ENCODE data around the gene SHC4. TPM values are rescaled to one million over a fixed set of nuclear protein-coding genes. Genes with fewer than 3 reads are reported as not detected.

The SHC4 gene
- polyA plus RNA-seq, 1 donor (not counting 4 experiments of a cell fraction or from before 2014, with no cell fraction given) = 0.94 TPM

DNA sequence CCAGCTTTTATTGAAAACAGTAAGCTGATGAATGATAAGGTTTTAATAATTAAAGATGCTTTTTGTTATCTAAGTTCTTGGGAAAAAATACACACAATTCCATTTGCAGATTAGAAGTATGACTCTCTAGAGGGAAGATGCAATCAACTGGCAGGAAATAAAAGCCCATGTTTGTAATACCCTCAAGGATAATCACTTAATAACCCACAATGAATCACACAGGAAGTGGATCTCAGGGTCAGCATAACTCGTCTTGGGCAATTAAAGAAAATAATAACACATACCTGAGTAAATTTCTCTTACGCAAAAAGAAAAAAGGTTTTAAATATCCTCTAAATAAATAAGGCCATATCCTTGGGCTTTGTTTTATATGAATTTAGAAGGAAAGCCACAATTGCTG is 95.2 kb downstream of the SHC4 start:
- peak overlapping the region in 1 of 3 experiments; percentile 32 for H3K4me3 ChIP-seq (ENCODE audit: control insufficient read depth in 2 of 3, extremely low read depth in 1 of 3, insufficient read depth in 2 of 3, low read depth in 1 of 3, low read length in 3 of 3)
- no peaks in the 10 kb centered on the region for H3K9me3 ChIP-seq (ENCODE audit: control insufficient read depth, low read depth, low read length)
- no peaks in the 10 kb centered on the region for H3K9me1 ChIP-seq (ENCODE audit: control insufficient read depth, extremely low read depth, insufficient read depth, low read length)
- no peaks in the 10 kb centered on the region for H3K27me3 ChIP-seq (ENCODE audit: control insufficient read depth, extremely low read depth, insufficient read depth, low read length)
- H3K9ac ChIP-seq (ENCODE audit: control insufficient read depth, extremely low read depth, insufficient read depth, low read length) = no peak overlapping the region
- no peaks in the 10 kb centered on the region for H4K20me1 ChIP-seq (ENCODE audit: control insufficient read depth, extremely low read depth, insufficient read depth, low read length)
- H2AFZ ChIP-seq (ENCODE audit: control insufficient read depth, low read length) = no peak overlapping the region
- H3K36me3 ChIP-seq (ENCODE audit: control insufficient read depth in 2 of 2, extremely low read depth in 1 of 2, insufficient read depth in 2 of 2, low read length in 2 of 2) = no peaks in the 10 kb centered on the region
- TF ChIP-seq EZH2 (IDR thresholded peaks at IDR 0.05; ENCODE audit: low read length) = no peak
- TF ChIP-seq, protein P1, sequence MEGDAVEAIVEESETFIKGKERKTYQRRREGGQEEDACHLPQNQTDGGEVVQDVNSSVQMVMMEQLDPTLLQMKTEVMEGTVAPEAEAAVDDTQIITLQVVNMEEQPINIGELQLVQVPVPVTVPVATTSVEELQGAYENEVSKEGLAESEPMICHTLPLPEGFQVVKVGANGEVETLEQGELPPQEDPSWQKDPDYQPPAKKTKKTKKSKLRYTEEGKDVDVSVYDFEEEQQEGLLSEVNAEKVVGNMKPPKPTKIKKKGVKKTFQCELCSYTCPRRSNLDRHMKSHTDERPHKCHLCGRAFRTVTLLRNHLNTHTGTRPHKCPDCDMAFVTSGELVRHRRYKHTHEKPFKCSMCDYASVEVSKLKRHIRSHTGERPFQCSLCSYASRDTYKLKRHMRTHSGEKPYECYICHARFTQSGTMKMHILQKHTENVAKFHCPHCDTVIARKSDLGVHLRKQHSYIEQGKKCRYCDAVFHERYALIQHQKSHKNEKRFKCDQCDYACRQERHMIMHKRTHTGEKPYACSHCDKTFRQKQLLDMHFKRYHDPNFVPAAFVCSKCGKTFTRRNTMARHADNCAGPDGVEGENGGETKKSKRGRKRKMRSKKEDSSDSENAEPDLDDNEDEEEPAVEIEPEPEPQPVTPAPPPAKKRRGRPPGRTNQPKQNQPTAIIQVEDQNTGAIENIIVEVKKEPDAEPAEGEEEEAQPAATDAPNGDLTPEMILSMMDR (optimal IDR thresholded peaks at IDR 0.05 in 1 of 3, IDR thresholded peaks at IDR 0.05 in 1 of 3, conservative IDR thresholded peaks at IDR 0.05 in 1 of 3; ENCODE audit: extremely low read depth in 1 of 3, insufficient read depth in 2 of 3, low read length in 3 of 3) = no peak
- no peaks in the 10 kb centered on the region for H3K79me2 ChIP-seq (ENCODE audit: control insufficient read depth, insufficient read depth, low read length)
- H3K4me1 ChIP-seq (ENCODE audit: control insufficient read depth, extremely low read depth, insufficient read depth, low read length) = peaks cover 15% of the 10 kb centered on the region
- H3K27ac ChIP-seq (ENCODE audit: control insufficient read depth, insufficient read depth, low read length) = peak overlapping the region; percentile 32
- peak overlapping the region; percentile 54 for H3K4me2 ChIP-seq (ENCODE audit: control insufficient read depth, extremely low read depth, insufficient read depth, low read depth, low read length)
- FAIRE-seq (peak; percentile 79), DNase-seq (ENCODE audit: low read depth, low spot score) (no peak)
- dilution Hi-C loops (cut with MboI; ENCODE audit: extremely low pct_ligation_motif_present, low sequenced_read_pairs) = no loop called here

DNA sequence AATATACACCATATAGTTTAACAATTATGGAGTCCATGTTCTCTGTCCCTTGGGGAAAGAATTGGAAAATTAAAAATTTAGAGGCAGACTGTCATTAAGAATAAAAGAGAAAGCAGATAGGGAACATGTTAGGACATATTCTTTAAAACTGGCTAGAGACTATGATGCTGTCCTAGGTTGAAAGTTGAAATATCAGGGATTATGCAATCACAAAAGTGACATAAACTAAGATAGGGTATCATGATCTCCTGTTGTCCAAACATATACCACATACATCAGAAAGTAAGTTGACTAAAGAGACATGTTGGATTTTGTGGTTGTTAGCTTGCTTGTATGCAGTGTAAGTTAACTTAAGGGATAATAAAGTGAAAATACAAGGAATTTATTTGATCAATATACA is 95.7 kb downstream of the SHC4 start:
- H2AFZ ChIP-seq (ENCODE audit: control insufficient read depth, low read length) = peak overlapping the region; percentile 62
- H3K9me3 ChIP-seq (ENCODE audit: control insufficient read depth, low read depth, low read length) = no peaks in the 10 kb centered on the region
- H3K4me2 ChIP-seq (ENCODE audit: control insufficient read depth, extremely low read depth, insufficient read depth, low read depth, low read length) = peak overlapping the region; percentile 54
- H3K36me3 ChIP-seq (ENCODE audit: control insufficient read depth in 2 of 2, extremely low read depth in 1 of 2, insufficient read depth in 2 of 2, low read length in 2 of 2) = no peaks in the 10 kb centered on the region
- H3K9me1 ChIP-seq (ENCODE audit: control insufficient read depth, extremely low read depth, insufficient read depth, low read length) = no peaks in the 10 kb centered on the region
- no peak for FAIRE-seq
- peak overlapping the region; percentile 32 for H3K27ac ChIP-seq (ENCODE audit: control insufficient read depth, insufficient read depth, low read length)
- H3K4me1 ChIP-seq (ENCODE audit: control insufficient read depth, extremely low read depth, insufficient read depth, low read length) = peaks cover 15% of the 10 kb centered on the region
- H3K27me3 ChIP-seq (ENCODE audit: control insufficient read depth, extremely low read depth, insufficient read depth, low read length) = no peaks in the 10 kb centered on the region
- dilution Hi-C loops (cut with MboI; ENCODE audit: extremely low pct_ligation_motif_present, low sequenced_read_pairs) = no loop called here
- TF ChIP-seq, protein P1 (optimal IDR thresholded peaks at IDR 0.05 in 1 of 3, IDR thresholded peaks at IDR 0.05 in 1 of 3, conservative IDR thresholded peaks at IDR 0.05 in 1 of 3; ENCODE audit: extremely low read depth in 1 of 3, insufficient read depth in 2 of 3, low read length in 3 of 3) = no peak
- TF ChIP-seq EZH2 (IDR thresholded peaks at IDR 0.05; ENCODE audit: low read length) = no peak
- H3K79me2 ChIP-seq (ENCODE audit: control insufficient read depth, insufficient read depth, low read length) = no peaks in the 10 kb centered on the region
- no peak overlapping the region for H3K9ac ChIP-seq (ENCODE audit: control insufficient read depth, extremely low read depth, insufficient read depth, low read length)
- H4K20me1 ChIP-seq (ENCODE audit: control insufficient read depth, extremely low read depth, insufficient read depth, low read length) = no peaks in the 10 kb centered on the region
- peak overlapping the region in 2 of 3 experiments; percentile 4 to 32 for H3K4me3 ChIP-seq (ENCODE audit: control insufficient read depth in 2 of 3, extremely low read depth in 1 of 3, insufficient read depth in 2 of 3, low read depth in 1 of 3, low read length in 3 of 3)
- no peak for DNase-seq (ENCODE audit: low read depth, low spot score)
